IPS DF 6.9 (cell line): Measurements from ENCODE around the gene MAN1B1.

Source experiments
- DNase-seq: peaks from one replicate; pipeline ENCODE4 v3.0.0-alpha.2; 2013; ENCODE audit warnings: low read depth, low spot score
- H3K27ac ChIP-seq: one replicate; pipeline ENCODE4 v1.5.1; 2013; ENCODE audit warnings: low read length, control low read depth
- H3K27me3 ChIP-seq: 2 replicates; pipeline ENCODE4 v1.6.1; 2013; ENCODE audit warnings: mild to moderate bottlenecking, low read length; ENCODE audit not compliant: control insufficient read depth, insufficient read depth
- H3K36me3 ChIP-seq: 2 replicates; pipeline ENCODE4 v1.6.1; 2013; ENCODE audit warnings: low read length; ENCODE audit not compliant: control insufficient read depth, insufficient read depth
- H3K4me1 ChIP-seq: 2 replicates; pipeline ENCODE4 v1.6.1; 2013; ENCODE audit warnings: low read length; ENCODE audit not compliant: control insufficient read depth, insufficient read depth
- H3K4me3 ChIP-seq: 2 replicates; pipeline ENCODE4 v1.5.1; 2013; ENCODE audit warnings: mild to moderate bottlenecking, low read length
- H3K9me3 ChIP-seq: 2 replicates; pipeline ENCODE4 v1.6.1; 2013; ENCODE audit warnings: low read length, inconsistent platforms; ENCODE audit not compliant: control insufficient read depth, insufficient read depth
- WGBS: extraction: QIAGEN DNeasy Blood & Tissue Kit; methylation state at CpG from one replicate; pipeline ENCODE4 v1.1.7; 2013; ENCODE audit warnings: mixed read lengths, missing lambda C conversion rate; ENCODE audit not compliant: insufficient read length, insufficient coverage; 5-methylcytosine and 5-hydroxymethylcytosine counted together

MAN1B1 gene

GRCh38 chr9:137086531-137087408, at the start of gene MAN1B1:
MAN1B1 (plus strand) TSS chr9:137086985; CDS start chr9:137087000, 15 bp downstream.
- peak; percentile 99 for DNase-seq
- Histone ChIP-seq H3K27me3 (no peaks in the 10 kb centered on the region), H3K4me1 (no peaks in the 10 kb centered on the region; the same call in 1 of the 2 replicates), H3K36me3 (0 out of 2 replicates have a peak, but pooled peaks cover 3% of the 10 kb centered on the region), H3K4me3 (peak within 1 kb of the TSS; percentile 51; the same call in 1 of the 2 replicates), H3K9me3 (no peaks in the 10 kb centered on the region), H3K27ac (no peak within 1 kb of the TSS)
- WGBS: no CpG with 5 or more reads among the region's 101 CpGs

GRCh38 chr9:137037035-137037434, 49.8 kb upstream of the MAN1B1 start:
- no CpG with 5 or more reads among the region's 13 CpGs for WGBS
- no peak overlapping the region for H3K27ac ChIP-seq
- H3K27me3 ChIP-seq: no peaks in the 10 kb centered on the region
- H3K9me3 ChIP-seq: no peaks in the 10 kb centered on the region
- H3K36me3 ChIP-seq: no peaks in the 10 kb centered on the region; the same call in 1 of the 2 replicates
- H3K4me1 ChIP-seq: peaks cover 1% of the 10 kb centered on the region; the same call in 1 of the 2 replicates
- no peak overlapping the region for H3K4me3 ChIP-seq
- DNase-seq: no peak

GRCh38 chr9:137037483-137037882, 49.3 kb upstream of the MAN1B1 start:
- peaks cover 1% of the 10 kb centered on the region; the same call in 1 of the 2 replicates for H3K4me1 ChIP-seq
- WGBS: no CpG with 5 or more reads among the region's 10 CpGs
- no peaks in the 10 kb centered on the region for H3K9me3 ChIP-seq
- DNase-seq: no peak
- H3K27ac ChIP-seq: no peak overlapping the region
- H3K36me3 ChIP-seq: no peaks in the 10 kb centered on the region; the same call in 1 of the 2 replicates
- H3K4me3 ChIP-seq: no peak overlapping the region
- no peaks in the 10 kb centered on the region for H3K27me3 ChIP-seq

GRCh38 chr9:137038916-137039315, 47.9 kb upstream of the MAN1B1 start:
- no CpG with 5 or more reads among the region's 9 CpGs for WGBS
- H3K9me3 ChIP-seq: no peaks in the 10 kb centered on the region
- H3K4me3 ChIP-seq: no peak overlapping the region
- DNase-seq: no peak
- H3K36me3 ChIP-seq: no peaks in the 10 kb centered on the region; the same call in 1 of the 2 replicates
- H3K4me1 ChIP-seq: peaks cover 1% of the 10 kb centered on the region; the same call in 1 of the 2 replicates
- H3K27me3 ChIP-seq: no peaks in the 10 kb centered on the region
- H3K27ac ChIP-seq: no peak overlapping the region

- Histone ChIP-seq H3K4me3 (no peak overlapping the region), H3K27ac (no peak overlapping the region), H3K9me3 (no peaks in the 10 kb centered on the region), H3K36me3 (no peaks in the 10 kb centered on the region; the same call in 1 of the 2 replicates), H3K27me3 (peaks cover 1% of the 10 kb centered on the region; the same call in 1 of the 2 replicates), H3K4me1 (0 out of 2 replicates have a peak, but pooled peaks cover 1% of the 10 kb centered on the region)
- no CpG with 5 or more reads among the region's 32 CpGs for WGBS
- no peak for DNase-seq
These were observed 47.0 kb upstream of the MAN1B1 start for GRCh38 chr9:137039611-137040366.

GRCh38 chr9:137040568-137040967, 46.2 kb upstream of the MAN1B1 start:
- no CpG with 5 or more reads among the region's 23 CpGs for WGBS
- Histone ChIP-seq H3K4me1 (0 out of 2 replicates have a peak, but pooled peaks cover 2% of the 10 kb centered on the region), H3K36me3 (no peaks in the 10 kb centered on the region; the same call in 1 of the 2 replicates), H3K27ac (no peak overlapping the region), H3K4me3 (no peak overlapping the region), H3K9me3 (no peaks in the 10 kb centered on the region), H3K27me3 (peaks cover 5% of the 10 kb centered on the region; the same call in 1 of the 2 replicates)
- DNase-seq: no peak

- WGBS: no CpG with 5 or more reads among the region's 16 CpGs
- 0 out of 2 replicates have a peak, but pooled peaks cover 2% of the 10 kb centered on the region for H3K4me1 ChIP-seq
These were observed 45.7 kb upstream of the MAN1B1 start for GRCh38 chr9:137041124-137041523.

GRCh38 chr9:137042751-137043727, 43.7 kb upstream of the MAN1B1 start:
- DNase-seq: no peak
- Histone ChIP-seq H3K27me3 (peaks cover 5% of the 10 kb centered on the region; the same call in 1 of the 2 replicates), H3K27ac (no peak overlapping the region), H3K4me1 (0 out of 2 replicates have a peak, but pooled peaks cover 2% of the 10 kb centered on the region), H3K9me3 (no peaks in the 10 kb centered on the region), H3K4me3 (no peak overlapping the region), H3K36me3 (no peaks in the 10 kb centered on the region; the same call in 1 of the 2 replicates)
- no CpG with 5 or more reads among the region's 36 CpGs for WGBS

More at GRCh38 chr9:137041124-137041523, 45.7 kb upstream of the MAN1B1 start:
- Histone ChIP-seq H3K27me3 (peaks cover 5% of the 10 kb centered on the region; the same call in 1 of the 2 replicates), H3K27ac (no peak overlapping the region), H3K36me3 (no peaks in the 10 kb centered on the region; the same call in 1 of the 2 replicates), H3K4me3 (no peak overlapping the region), H3K9me3 (no peaks in the 10 kb centered on the region)
- DNase-seq: no peak

- Histone ChIP-seq H3K9me3 (no peaks in the 10 kb centered on the region), H3K4me3 (no peak overlapping the region), H3K4me1 (peaks cover 4% of the 10 kb centered on the region; the same call in 1 of the 2 replicates), H3K36me3 (no peaks in the 10 kb centered on the region; the same call in 1 of the 2 replicates), H3K27me3 (peaks cover 5% of the 10 kb centered on the region; the same call in 1 of the 2 replicates), H3K27ac (no peak overlapping the region)
- no CpG with 5 or more reads among the region's 12 CpGs for WGBS
- DNase-seq: no peak
These were observed 42.7 kb upstream of the MAN1B1 start for GRCh38 chr9:137044037-137044436.
